Measurements from ENCODE around the gene RANBP3L. TPM values are rescaled to one million over a fixed set of nuclear protein-coding genes. Genes with fewer than 3 reads are reported as not detected.

RANBP3L gene
- total and polyA plus RNA-seq, 2 of the 4 experiments (the other 2 are of a cell fraction), result not detected

DNA sequence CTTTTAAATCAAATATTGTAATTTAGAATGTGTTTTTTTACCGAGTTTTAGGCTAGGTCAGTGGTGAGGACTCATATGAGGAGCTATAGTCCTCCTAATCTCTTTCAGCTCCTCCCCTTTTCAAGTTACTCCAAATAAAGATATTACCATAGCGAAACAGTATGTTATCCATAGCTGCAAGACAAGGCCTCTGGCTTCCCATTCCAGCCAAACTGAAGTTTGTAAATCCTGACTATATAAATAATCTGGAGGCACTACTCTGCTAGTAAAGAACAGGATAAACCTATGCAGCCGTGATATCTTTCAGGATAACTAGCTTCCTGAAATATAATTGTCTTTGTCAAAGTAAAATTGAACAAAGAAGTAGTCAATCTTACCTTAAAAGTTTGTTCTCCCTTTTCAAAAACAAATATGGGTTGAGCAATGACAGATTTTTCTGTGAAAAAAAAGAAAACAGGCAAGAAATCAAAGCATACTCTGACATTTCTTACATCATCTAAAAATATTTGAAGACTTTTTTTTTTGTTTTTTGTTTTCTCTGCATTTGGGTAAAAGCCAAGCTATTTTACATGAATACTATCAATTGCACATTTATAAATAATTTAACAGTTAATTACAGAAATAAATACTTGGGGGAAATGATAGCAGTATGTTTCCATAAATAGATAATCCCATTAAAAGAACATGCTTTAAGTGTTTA, 30.7 kb downstream of the RANBP3L start:
- Histone ChIP-seq H3K9me1 (ENCODE audit: insufficient read depth, low read length) (no peaks in the 10 kb centered on the region), H4K20me1 (ENCODE audit: insufficient read depth, low read length) (no peaks in the 10 kb centered on the region), H3K4ac (ENCODE audit: low read depth, low read length) (no peak overlapping the region), H3K56ac (ENCODE audit: extremely low read depth, insufficient read depth, low read length) (no peak overlapping the region), H3K36me3 (ENCODE audit: control insufficient read depth, insufficient read depth, low read length) (no peaks in the 10 kb centered on the region), H3K4me1 (ENCODE audit: control insufficient read depth, insufficient read depth, low read length) (no peaks in the 10 kb centered on the region), H2AK5ac (ENCODE audit: low read depth, low read length) (no peak overlapping the region), H2BK20ac (ENCODE audit: low read depth, low read length) (no peak overlapping the region), H3K4me3 (ENCODE audit: insufficient read depth, low read depth, low read length) (no peak overlapping the region), H3K9me3 (ENCODE audit: control insufficient read depth, insufficient read depth, low read length) (no peaks in the 10 kb centered on the region), H2BK15ac (ENCODE audit: low read depth, low read length) (no peak overlapping the region), H3K9ac (ENCODE audit: low read depth, low read length) (no peak overlapping the region), H4K5ac (ENCODE audit: low read depth, low read length) (no peak overlapping the region), H4K91ac (ENCODE audit: insufficient read depth, low read depth, low read length) (no peak overlapping the region), H3K79me1 (ENCODE audit: low read depth in 1 of 2, low read length in 2 of 2) (no peaks in the 10 kb centered on the region), H2BK5ac (ENCODE audit: low read depth, low read length, poor library complexity, severe bottlenecking) (no peak overlapping the region), H2AK9ac (replicated peaks; ENCODE audit: low read depth, low read length, poor library complexity) (no peak overlapping the region), H2BK120ac (ENCODE audit: low read depth, low read length) (no peak overlapping the region), H3K18ac (ENCODE audit: low read depth, low read length) (no peak overlapping the region), H3K27me3 (ENCODE audit: control insufficient read depth, insufficient read depth, low read length) (peaks cover 4% of the 10 kb centered on the region), H3K23ac (ENCODE audit: low read depth, low read length) (no peak overlapping the region), H3K27ac (ENCODE audit: insufficient read depth, low read length) (no peak overlapping the region), H3K4me2 (ENCODE audit: low read depth, low read length) (no peak overlapping the region), H4K8ac (ENCODE audit: low read depth in 2 of 2, low read length in 2 of 2) (no peak overlapping the region), H2AFZ (replicated peaks; ENCODE audit: low read length, poor library complexity) (no peak overlapping the region), H3K14ac (replicated peaks; ENCODE audit: low read depth, low read length) (no peak overlapping the region)
- no peak for ATAC-seq (ENCODE audit: low read depth)
- DNase-seq, result no peak
- in situ Hi-C loops (cut with MboI; ENCODE audit: low sequenced_read_pairs) (no loop called here), dilution Hi-C loops (cut with HindIII; ENCODE audit: low sequenced_read_pairs, unreplicated experiment) (no loop called here), intact Hi-C loops (cut with micrococcal nuclease) (no loop called here)
- BruUV-seq (replicated peaks), result no TSS peak
- no CpG with 5 or more reads among the region's 3 CpGs for WGBS, 2 experiments (ENCODE audit: extremely low coverage in 2 of 2, insufficient read length in 1 of 2)
- TF ChIP-seq, protein P1, sequence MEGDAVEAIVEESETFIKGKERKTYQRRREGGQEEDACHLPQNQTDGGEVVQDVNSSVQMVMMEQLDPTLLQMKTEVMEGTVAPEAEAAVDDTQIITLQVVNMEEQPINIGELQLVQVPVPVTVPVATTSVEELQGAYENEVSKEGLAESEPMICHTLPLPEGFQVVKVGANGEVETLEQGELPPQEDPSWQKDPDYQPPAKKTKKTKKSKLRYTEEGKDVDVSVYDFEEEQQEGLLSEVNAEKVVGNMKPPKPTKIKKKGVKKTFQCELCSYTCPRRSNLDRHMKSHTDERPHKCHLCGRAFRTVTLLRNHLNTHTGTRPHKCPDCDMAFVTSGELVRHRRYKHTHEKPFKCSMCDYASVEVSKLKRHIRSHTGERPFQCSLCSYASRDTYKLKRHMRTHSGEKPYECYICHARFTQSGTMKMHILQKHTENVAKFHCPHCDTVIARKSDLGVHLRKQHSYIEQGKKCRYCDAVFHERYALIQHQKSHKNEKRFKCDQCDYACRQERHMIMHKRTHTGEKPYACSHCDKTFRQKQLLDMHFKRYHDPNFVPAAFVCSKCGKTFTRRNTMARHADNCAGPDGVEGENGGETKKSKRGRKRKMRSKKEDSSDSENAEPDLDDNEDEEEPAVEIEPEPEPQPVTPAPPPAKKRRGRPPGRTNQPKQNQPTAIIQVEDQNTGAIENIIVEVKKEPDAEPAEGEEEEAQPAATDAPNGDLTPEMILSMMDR (conservative IDR thresholded peaks at IDR 0.05; ENCODE audit: low read depth, low read length), result no peak
- TF ChIP-seq BHLHE40 (IDR thresholded peaks at IDR 0.05; ENCODE audit: low read depth, low read length) (no peak), POLR2A (IDR thresholded peaks at IDR 0.05; ENCODE audit: low read depth, low read length) (no peak), CHD1 (IDR thresholded peaks at IDR 0.05; ENCODE audit: low read depth, low read length) (no peak), MAZ (IDR thresholded peaks at IDR 0.05; ENCODE audit: borderline replicate concordance, low read depth, low read length) (no peak), FOS (IDR thresholded peaks at IDR 0.05; ENCODE audit: low read depth, low read length) (no peak), CEBPB (IDR thresholded peaks at IDR 0.05; ENCODE audit: low read depth, low read length) (no peak)
- TF ChIP-seq, protein P2, sequence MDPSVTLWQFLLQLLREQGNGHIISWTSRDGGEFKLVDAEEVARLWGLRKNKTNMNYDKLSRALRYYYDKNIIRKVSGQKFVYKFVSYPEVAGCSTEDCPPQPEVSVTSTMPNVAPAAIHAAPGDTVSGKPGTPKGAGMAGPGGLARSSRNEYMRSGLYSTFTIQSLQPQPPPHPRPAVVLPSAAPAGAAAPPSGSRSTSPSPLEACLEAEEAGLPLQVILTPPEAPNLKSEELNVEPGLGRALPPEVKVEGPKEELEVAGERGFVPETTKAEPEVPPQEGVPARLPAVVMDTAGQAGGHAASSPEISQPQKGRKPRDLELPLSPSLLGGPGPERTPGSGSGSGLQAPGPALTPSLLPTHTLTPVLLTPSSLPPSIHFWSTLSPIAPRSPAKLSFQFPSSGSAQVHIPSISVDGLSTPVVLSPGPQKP (IDR thresholded peaks at IDR 0.05; ENCODE audit: borderline replicate concordance, low read depth, low read length), result no peak
- CTCF ChIA-PET, result no interaction called here
- POLR2A ChIA-PET (ENCODE audit: unreplicated experiment), result no interaction called here

Measured in IMR-90 (cell line).